CD4-positive, alpha-beta memory T cell (primary cell): ENCODE results near the gene IQSEC3. TPM values are rescaled to one million over a fixed set of nuclear protein-coding genes. Genes with fewer than 3 reads are reported as not detected.

ENCODE experiments used
- CTCF ChIA-PET: fragments of 350-600 bp; sonication (Branson Sonifier 250); formaldehyde crosslinking; loops from one replicate; lab custom pipeline; 2021; ENCODE audit warnings: inconsistent platforms; ENCODE audit not compliant: partially characterized antibody; lab: Charles Lee
- POLR2A ChIA-PET: fragments of 350-600 bp; sonication (Branson Sonifier 250); formaldehyde crosslinking; loops from one replicate; lab custom pipeline; 2021; ENCODE audit not compliant: partially characterized antibody; lab: Charles Lee
- DNase-seq, 5 donors: peaks; one replicate each; pipeline versions ENCODE4 v3.0.0 to v3.0.0-alpha.2; 2020 to 2022; ENCODE audit warnings: mixed read lengths in 1 of 5
- H3K27ac ChIP-seq: one replicate; pipeline ENCODE4 v1.7.0; 2013; ENCODE audit warnings: low read depth, low read length
- H3K27me3 ChIP-seq: 2 replicates; pipeline ENCODE4 v1.7.0; 2013; ENCODE audit warnings: mild to moderate bottlenecking, low read length, moderate library complexity; ENCODE audit not compliant: insufficient read depth
- H3K36me3 ChIP-seq: 2 replicates; pipeline ENCODE4 v1.7.0; 2013; ENCODE audit warnings: mild to moderate bottlenecking, low read length, moderate library complexity; ENCODE audit not compliant: insufficient read depth
- H3K4me1 ChIP-seq: 2 replicates; pipeline ENCODE4 v1.7.0; 2013; ENCODE audit warnings: mild to moderate bottlenecking, low read length, moderate library complexity; ENCODE audit not compliant: insufficient read depth
- H3K4me3 ChIP-seq, 2 donors: one replicate each; pipeline ENCODE4 v1.7.0; 2013; ENCODE audit warnings: low read length in 2 of 2, mild to moderate bottlenecking in 1 of 2
- H3K9me3 ChIP-seq, 2 donors: one replicate each; pipeline ENCODE4 v1.7.0; 2013; ENCODE audit warnings: low read length in 2 of 2, control low read depth in 1 of 2; ENCODE audit not compliant: control insufficient read depth in 1 of 2
- H3K27ac Mint-ChIP-seq, 7 donors: one replicate each; pipeline ENCODE4 v1.8.0; 2020 to 2021; ENCODE audit warnings: mixed read lengths in 7 of 7, mild to moderate bottlenecking in 6 of 7, inconsistent platforms in 3 of 7, moderate library complexity in 3 of 7
- H3K27me3 Mint-ChIP-seq, 2 donors: one replicate each; pipeline ENCODE4 v1.8.0; 2020 to 2021; ENCODE audit warnings: mixed read lengths in 2 of 2
- H3K36me3 Mint-ChIP-seq, 2 donors: one replicate each; pipeline ENCODE4 v1.8.0; 2020 to 2021; ENCODE audit warnings: mixed read lengths in 2 of 2, inconsistent platforms in 1 of 2, mild to moderate bottlenecking in 1 of 2
- H3K4me1 Mint-ChIP-seq, 4 donors: one replicate each; pipeline ENCODE4 v1.8.0; 2020 to 2021; ENCODE audit warnings: mixed read lengths in 4 of 4, mild to moderate bottlenecking in 1 of 4
- H3K4me3 Mint-ChIP-seq, 8 donors: one replicate each; pipeline ENCODE4 v1.8.0; 2020 to 2021; ENCODE audit warnings: mixed read lengths in 8 of 8, mild to moderate bottlenecking in 7 of 8, moderate library complexity in 6 of 8, inconsistent platforms in 3 of 8
- H3K9me3 Mint-ChIP-seq, 8 donors: one replicate each; pipeline ENCODE4 v1.8.0; 2020 to 2021; ENCODE audit warnings: mixed read lengths in 8 of 8, mild to moderate bottlenecking in 5 of 8, inconsistent platforms in 3 of 8, moderate library complexity in 1 of 8
- intact Hi-C: fragments of 100-400 bp; cut with micrococcal nuclease; formaldehyde crosslinking; loops from one replicate; pipeline ENCODE4 v1.15.1; 2023
- polyA plus RNA-seq, 2 donors: library from polyadenylated mRNA; unstranded; fragments of 300-500 nt; fragmentation: Illumina TruSeq; gene quantifications; one replicate each; pipeline ENCODE4 v1.2.3, GENCODE V29; 2021
- total RNA-seq, 2 experiments: library from RNA; stranded (reverse); gene quantifications; one replicate each; pipeline ENCODE4 v1.2.3, GENCODE V29; 2021

IQSEC3 gene
- total and polyA plus RNA-seq, 4 experiments from 2014 or later: 0.84 to 0.91 TPM; not detected in 2

DNA sequence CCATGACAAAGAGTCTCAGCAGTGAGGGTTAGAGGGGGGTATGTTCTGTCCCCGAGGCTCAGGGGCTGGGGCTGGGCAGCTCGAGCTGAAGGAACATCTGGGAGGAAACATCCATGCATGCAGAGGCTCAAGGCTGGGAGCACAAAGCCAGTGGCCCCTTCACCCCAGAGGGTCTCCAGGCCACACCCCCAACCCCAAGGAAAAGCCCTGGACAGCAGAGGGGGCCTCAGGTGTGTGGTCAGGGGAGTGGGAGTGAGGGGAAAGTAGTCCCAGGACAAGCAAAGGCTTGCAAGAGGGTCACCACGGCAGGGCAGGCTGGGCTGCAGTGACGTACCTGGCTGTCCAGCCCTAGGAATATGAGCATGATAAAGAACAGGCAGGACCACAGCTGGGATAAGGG is 129.9 kb downstream of the IQSEC3 start:
- H3K4me1 Mint-ChIP-seq: peaks cover 0 to 2% (median under 1%) of the 10 kb centered on the region in 4 donors
- no peak overlapping the region for H3K4me3 Mint-ChIP-seq
- Histone ChIP-seq H3K4me1 (no peaks in the 10 kb centered on the region), H3K36me3 (no peaks in the 10 kb centered on the region), H3K4me3 (no peak overlapping the region), H3K9me3 (no peaks in the 10 kb centered on the region), H3K27ac (no peak overlapping the region), H3K27me3 (no peaks in the 10 kb centered on the region)
- intact Hi-C loops: no loop called here
- ChIA-PET CTCF (no interaction called here), POLR2A (no interaction called here)
- no peak for DNase-seq
- H3K36me3 Mint-ChIP-seq: no peaks in the 10 kb centered on the region
- H3K27me3 Mint-ChIP-seq: peaks cover 14 to 35% of the 10 kb centered on the region in 2 donors
- H3K9me3 Mint-ChIP-seq: peaks cover 0 to 2% (median 0%) of the 10 kb centered on the region in 8 donors
- no peak overlapping the region for H3K27ac Mint-ChIP-seq

- H3K36me3 Mint-ChIP-seq: no peaks in the 10 kb centered on the region
- CTCF ChIA-PET: no interaction called here
- POLR2A ChIA-PET: no interaction called here
- peaks cover 0 to 2% (median 0%) of the 10 kb centered on the region in 8 donors for H3K9me3 Mint-ChIP-seq
- Histone ChIP-seq H3K27ac (no peak overlapping the region), H3K4me3 (no peak overlapping the region), H3K27me3 (no peaks in the 10 kb centered on the region), H3K36me3 (no peaks in the 10 kb centered on the region), H3K9me3 (no peaks in the 10 kb centered on the region), H3K4me1 (no peaks in the 10 kb centered on the region)
- no peak overlapping the region for H3K4me3 Mint-ChIP-seq
- peaks cover 15 to 33% of the 10 kb centered on the region in 2 donors for H3K27me3 Mint-ChIP-seq
- intact Hi-C loops: no loop called here
- no peak for DNase-seq
- peaks cover 0 to 2% (median under 1%) of the 10 kb centered on the region in 4 donors for H3K4me1 Mint-ChIP-seq
- no peak overlapping the region for H3K27ac Mint-ChIP-seq
These were observed 130.8 kb downstream of the IQSEC3 start for GRCh38 chr12:197347-197746.

GRCh38 chr12:197911-198695 is 131.5 kb downstream of the IQSEC3 start:
- Mint-ChIP-seq H3K27ac (no peak overlapping the region), H3K4me1 (peaks cover 0 to 3% (median 1%) of the 10 kb centered on the region in 4 donors), H3K27me3 (peaks cover 16 to 32% of the 10 kb centered on the region in 2 donors), H3K9me3 (peaks cover 0 to 3% (median 0%) of the 10 kb centered on the region in 8 donors), H3K4me3 (no peak overlapping the region), H3K36me3 (no peaks in the 10 kb centered on the region)
- no peak for DNase-seq
- ChIA-PET POLR2A (no interaction called here), CTCF (no interaction called here)
- H3K4me3 ChIP-seq: no peak overlapping the region
- no peak overlapping the region for H3K27ac ChIP-seq
- no peaks in the 10 kb centered on the region for H3K4me1 ChIP-seq
- no peaks in the 10 kb centered on the region for H3K27me3 ChIP-seq
- H3K9me3 ChIP-seq: no peaks in the 10 kb centered on the region
- no peaks in the 10 kb centered on the region for H3K36me3 ChIP-seq
- intact Hi-C loops: no loop called here

DNA sequence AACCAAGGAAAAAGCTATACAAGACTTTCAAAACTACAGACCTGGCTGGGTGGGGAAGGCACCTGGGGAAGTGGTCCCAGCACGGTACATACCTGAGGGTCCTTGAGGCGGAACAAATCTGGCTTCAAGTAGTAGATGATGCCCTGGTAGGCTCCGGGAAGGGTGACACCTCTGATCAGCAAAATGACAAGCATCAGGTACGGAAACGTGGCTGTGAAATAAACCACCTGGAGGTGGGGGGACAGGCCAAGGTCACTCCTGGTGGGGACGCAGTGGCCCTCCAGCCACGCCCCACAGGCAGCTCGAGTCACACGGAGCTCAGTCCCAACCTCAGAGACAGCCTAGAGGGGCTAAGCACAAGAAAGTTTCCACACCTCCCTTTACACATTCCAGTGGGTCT is 132.1 kb downstream of the IQSEC3 start:
- CTCF ChIA-PET: no interaction called here

DNA sequence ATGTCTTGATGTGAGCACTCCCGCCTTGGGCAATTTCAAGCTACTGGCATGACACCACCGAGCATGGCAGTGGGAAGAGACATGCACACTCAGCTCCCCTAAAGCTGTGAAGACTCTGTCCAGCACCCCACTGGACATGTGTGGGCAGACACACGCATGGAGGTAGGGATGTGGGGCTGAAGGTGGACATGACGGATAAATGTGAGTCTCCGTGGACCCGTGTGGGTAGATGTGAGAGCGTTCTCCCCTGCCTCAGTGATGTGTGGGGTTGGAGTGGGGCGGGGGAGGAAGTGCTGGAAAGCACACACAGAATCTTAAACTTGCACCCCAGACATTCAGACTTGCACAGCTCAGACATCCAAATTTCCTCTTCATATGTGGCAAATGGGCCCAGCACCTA is 134.8 kb downstream of the IQSEC3 start:
- Mint-ChIP-seq H3K27me3 (peaks cover 27 to 48% of the 10 kb centered on the region in 2 donors), H3K4me1 (peaks cover 0 to 3% (median 1%) of the 10 kb centered on the region in 4 donors), H3K4me3 (no peak overlapping the region), H3K27ac (no peak overlapping the region), H3K9me3 (peaks cover 0 to 3% (median 0%) of the 10 kb centered on the region in 8 donors), H3K36me3 (no peaks in the 10 kb centered on the region)
- no peaks in the 10 kb centered on the region for H3K4me1 ChIP-seq
- no peaks in the 10 kb centered on the region for H3K27me3 ChIP-seq
- H3K36me3 ChIP-seq: no peaks in the 10 kb centered on the region
- H3K4me3 ChIP-seq: no peak overlapping the region
- POLR2A ChIA-PET: no interaction called here
- intact Hi-C loops: no loop called here
- CTCF ChIA-PET: no interaction called here
- no peak overlapping the region for H3K27ac ChIP-seq
- H3K9me3 ChIP-seq: no peaks in the 10 kb centered on the region
- DNase-seq: no peak

More for the DNA sequence above, 132.1 kb downstream of the IQSEC3 start:
- peaks cover 16 to 32% of the 10 kb centered on the region in 2 donors for H3K27me3 Mint-ChIP-seq
- H3K36me3 Mint-ChIP-seq: no peaks in the 10 kb centered on the region
- peaks cover 0 to 3% (median 0%) of the 10 kb centered on the region in 8 donors for H3K9me3 Mint-ChIP-seq
- Histone ChIP-seq H3K27ac (no peak overlapping the region), H3K4me1 (no peaks in the 10 kb centered on the region), H3K36me3 (no peaks in the 10 kb centered on the region), H3K9me3 (no peaks in the 10 kb centered on the region), H3K4me3 (no peak overlapping the region), H3K27me3 (no peaks in the 10 kb centered on the region)
- H3K4me3 Mint-ChIP-seq: no peak overlapping the region
- DNase-seq: no peak
- H3K27ac Mint-ChIP-seq: no peak overlapping the region
- intact Hi-C loops: no loop called here
- peaks cover 0 to 3% (median 1%) of the 10 kb centered on the region in 4 donors for H3K4me1 Mint-ChIP-seq
- POLR2A ChIA-PET: no interaction called here

- no peak overlapping the region for H3K4me3 Mint-ChIP-seq
- intact Hi-C loops: no loop called here
- POLR2A ChIA-PET: no interaction called here
These were observed 135.6 kb downstream of the IQSEC3 start for GRCh38 chr12:202081-202731.

DNA sequence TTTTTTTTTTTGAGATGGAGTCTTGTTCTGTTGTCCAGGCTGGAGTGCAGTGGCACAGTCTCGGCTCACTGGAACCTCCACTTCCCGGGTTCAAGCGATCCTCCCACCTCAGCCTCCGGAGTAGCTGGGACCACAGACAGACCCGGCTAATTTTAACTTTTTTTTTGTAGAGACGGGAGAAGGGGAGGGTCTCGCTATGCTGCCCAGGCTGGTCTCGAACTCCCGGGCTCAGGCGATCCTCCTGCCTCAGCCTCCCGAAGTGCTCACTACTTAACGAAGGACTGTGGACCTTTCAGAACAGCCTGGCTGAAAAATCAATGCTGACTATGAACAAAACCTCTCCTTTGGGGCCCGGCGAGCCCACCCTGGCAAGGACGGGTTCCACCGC is 136.5 kb downstream of the IQSEC3 start:
- Histone ChIP-seq H3K9me3 (no peaks in the 10 kb centered on the region), H3K4me3 (no peak overlapping the region), H3K36me3 (no peaks in the 10 kb centered on the region), H3K27me3 (no peaks in the 10 kb centered on the region), H3K27ac (no peak overlapping the region), H3K4me1 (no peaks in the 10 kb centered on the region)
- CTCF ChIA-PET: no interaction called here
- intact Hi-C loops: no loop called here
- H3K27me3 Mint-ChIP-seq: peaks cover 30 to 46% of the 10 kb centered on the region in 2 donors
- DNase-seq: no peak
- no peaks in the 10 kb centered on the region for H3K36me3 Mint-ChIP-seq
- peaks cover 0 to 2% (median 0%) of the 10 kb centered on the region in 4 donors for H3K4me1 Mint-ChIP-seq
- POLR2A ChIA-PET: no interaction called here
- H3K9me3 Mint-ChIP-seq: peaks cover 0 to 3% (median 0%) of the 10 kb centered on the region in 8 donors
- no peak overlapping the region for H3K4me3 Mint-ChIP-seq
- H3K27ac Mint-ChIP-seq: no peak overlapping the region

More at GRCh38 chr12:202081-202731, 135.6 kb downstream of the IQSEC3 start:
- no peaks in the 10 kb centered on the region for H3K36me3 ChIP-seq
- no peaks in the 10 kb centered on the region for H3K36me3 Mint-ChIP-seq
- H3K27ac Mint-ChIP-seq: no peak overlapping the region
- CTCF ChIA-PET: no interaction called here
- peaks cover 0 to 3% (median 1%) of the 10 kb centered on the region in 4 donors for H3K4me1 Mint-ChIP-seq
- no peaks in the 10 kb centered on the region for H3K9me3 ChIP-seq
- no peaks in the 10 kb centered on the region for H3K4me1 ChIP-seq
- peaks cover 0 to 3% (median 0%) of the 10 kb centered on the region in 8 donors for H3K9me3 Mint-ChIP-seq
- no peak overlapping the region for H3K27ac ChIP-seq
- DNase-seq: no peak
- peaks cover 30 to 50% of the 10 kb centered on the region in 2 donors for H3K27me3 Mint-ChIP-seq
- no peak overlapping the region for H3K4me3 ChIP-seq
- H3K27me3 ChIP-seq: no peaks in the 10 kb centered on the region
